Thyroid gland (tissue), 4 donors: ENCODE results near the gene PPP1R2. TPM values are rescaled to one million over a fixed set of nuclear protein-coding genes. Genes with fewer than 3 reads are reported as not detected.

Experiments used
- DNase-seq, 2 donors: peaks; one replicate each; pipeline ENCODE4 v3.0.0-alpha.2; 2019
- H3K27ac ChIP-seq, 3 donors: fragments of 200-600 bp; sonication (generic); 1 replicate in 2 of 3; 2 replicates in 1 of 3; pipeline ENCODE4 v1.5.1; 2016 to 2019; ENCODE audit warnings: mild to moderate bottlenecking in 1 of 3, moderate library complexity in 1 of 3
- H3K27me3 ChIP-seq: fragments of 200-600 bp; sonication (generic); one replicate; pipeline ENCODE4 v1.5.1; 2019
- H3K36me3 ChIP-seq, 2 donors: fragments of 200-600 bp; sonication (generic); one replicate each; pipeline ENCODE4 v1.5.1; 2016 to 2019
- H3K4me1 ChIP-seq, 2 donors: fragments of 200-600 bp; sonication (generic); one replicate each; pipeline ENCODE4 v1.5.1; 2017 to 2019
- H3K4me3 ChIP-seq, 3 donors: fragments of 200-600 bp; sonication (generic); replicated peaks in 1 of 3; 1 replicate in 2 of 3; 2 replicates in 1 of 3; pipeline ENCODE4 v1.5.1; 2016; ENCODE audit warnings: mild to moderate bottlenecking in 1 of 3
- H3K9me3 ChIP-seq: fragments of 200-600 bp; sonication (generic); one replicate; pipeline ENCODE4 v1.5.1; 2017
- CTCF ChIP-seq, 6 experiments: fragments of 200-600 bp in 3 of 6; fragments of 450-650 bp in 3 of 6; sonication (generic) in 3 of 6; IDR thresholded peaks; one replicate each; pipeline ENCODE4 v1.5.1; 2016 to 2019; ENCODE audit warnings: antibody characterized with exemption in 6 of 6, mild to moderate bottlenecking in 2 of 6, inconsistent platforms in 1 of 6, moderate library complexity in 1 of 6
- POLR2A ChIP-seq, 2 donors: fragments of 450-650 bp; IDR thresholded peaks; one replicate each; pipeline ENCODE4 v1.6.1; 2017; ENCODE audit warnings: antibody characterized with exemption in 2 of 2, mild to moderate bottlenecking in 2 of 2, moderate library complexity in 1 of 2
- WGBS, 2 donors: methylation state at CpG; one replicate each; pipeline ENCODE4 v1.1.5; 2017; 5-methylcytosine and 5-hydroxymethylcytosine counted together
- intact Hi-C: fragments of 100-400 bp; cut with DNase I; formaldehyde crosslinking; loops from one replicate; pipeline ENCODE4 v1.15.1; 2023
- total RNA-seq, 4 donors: library from RNA; depleted of rRNA; stranded (reverse); fragments of >200 nt; gene quantifications; one replicate each; pipeline ENCODE4 v1.2.3, GENCODE V29; 2016

Gene PPP1R2
- total RNA-seq, 4 donors from 2014 or later: 76.2 to 113 (median 99.9) TPM

- intact Hi-C loops: no loop called here
- H3K27ac ChIP-seq: no peak overlapping the region
- DNase-seq: no peak
- H3K4me3 ChIP-seq: no peak overlapping the region
- H3K27me3 ChIP-seq: no peaks in the 10 kb centered on the region
- H3K36me3 ChIP-seq: no peaks in the 10 kb centered on the region
- H3K9me3 ChIP-seq: no peaks in the 10 kb centered on the region
- no peaks in the 10 kb centered on the region for H3K4me1 ChIP-seq
- 79 to 82% methylated on average over 4 of the region's 4 CpGs for WGBS, 2 donors
- TF ChIP-seq CTCF (IDR thresholded peaks at IDR 0.05): no peak
- TF ChIP-seq POLR2A (IDR thresholded peaks at IDR 0.05): no peak
These were observed 14.2 kb upstream of the PPP1R2 start for GRCh38 chr3:195557322-195557721.

GRCh38 chr3:195556390-195556789, 13.3 kb upstream of the PPP1R2 start:
- Histone ChIP-seq H3K27me3 (no peaks in the 10 kb centered on the region), H3K4me1 (peaks cover 0 to 4% of the 10 kb centered on the region in 2 donors), H3K27ac (no peak overlapping the region), H3K4me3 (no peak overlapping the region), H3K36me3 (no peaks in the 10 kb centered on the region), H3K9me3 (no peaks in the 10 kb centered on the region)
- DNase-seq: peak; percentile 13 to 23
- WGBS, 2 donors: 50 to 54% methylated on average over 10 of the region's 10 CpGs
- intact Hi-C loops: no loop called here
- TF ChIP-seq POLR2A (IDR thresholded peaks at IDR 0.05) (no peak), CTCF (IDR thresholded peaks at IDR 0.05) (peak in 1 of 6 experiments; percentile 22)

GRCh38 chr3:195555110-195555509, 12.0 kb upstream of the PPP1R2 start:
- intact Hi-C loops: no loop called here
- no peak for DNase-seq
- Histone ChIP-seq H3K4me1 (peaks cover 0 to 16% of the 10 kb centered on the region in 2 donors), H3K9me3 (no peaks in the 10 kb centered on the region), H3K36me3 (no peaks in the 10 kb centered on the region), H3K27ac (no peak overlapping the region), H3K4me3 (no peak overlapping the region), H3K27me3 (no peaks in the 10 kb centered on the region)
- 85 to 87% methylated on average over 8 of the region's 8 CpGs for WGBS, 2 donors
- TF ChIP-seq CTCF (IDR thresholded peaks at IDR 0.05): no peak

- WGBS, 2 donors: 93 to 97% methylated on average over 15 of the region's 15 CpGs
- intact Hi-C loops: no loop called here
- Histone ChIP-seq H3K4me3 (no peak overlapping the region), H3K9me3 (no peaks in the 10 kb centered on the region), H3K4me1 (peaks cover 0 to 21% of the 10 kb centered on the region in 2 donors), H3K36me3 (no peaks in the 10 kb centered on the region), H3K27ac (no peak overlapping the region), H3K27me3 (no peaks in the 10 kb centered on the region)
- no peak for DNase-seq
- no peak for TF ChIP-seq POLR2A (IDR thresholded peaks at IDR 0.05)
These were observed 11.3 kb upstream of the PPP1R2 start for GRCh38 chr3:195554458-195554857.

GRCh38 chr3:195553268-195553667, 10.1 kb upstream of the PPP1R2 start:
- no peak for DNase-seq
- Histone ChIP-seq H3K4me3 (no peak overlapping the region), H3K27ac (no peak overlapping the region), H3K36me3 (no peaks in the 10 kb centered on the region), H3K27me3 (no peaks in the 10 kb centered on the region), H3K4me1 (peaks cover 0 to 22% of the 10 kb centered on the region in 2 donors), H3K9me3 (no peaks in the 10 kb centered on the region)
- 87 to 91% methylated on average over 7 of the region's 7 CpGs for WGBS, 2 donors
- intact Hi-C loops: no loop called here
- TF ChIP-seq CTCF (IDR thresholded peaks at IDR 0.05): no peak
- TF ChIP-seq POLR2A (IDR thresholded peaks at IDR 0.05): no peak
